HG03025 (cell line): ENCODE measurements around the gene E2F3.
"Not testable (repeated sequence)": the region's sequence is repeated elsewhere in the genome, so short reads cannot be mapped to it uniquely, and the experiment has no call there.

Experiments
- ATAC-seq: cut with Tn5 transposase; IDR thresholded peaks from one replicate; pipeline ENCODE4 v1.9.1; 2021; ENCODE audit warnings: mild to moderate bottlenecking, moderate library complexity; ENCODE audit not compliant: unreplicated experiment, low FRiP score

E2F3 gene

GRCh38 chr6:20511852-20512251 lies 110.2 kb downstream of the E2F3 start:
- no peak for ATAC-seq

GRCh38 chr6:20525208-20525607 lies 123.5 kb downstream of the E2F3 start:
- ATAC-seq, result not testable (repeated sequence)

GRCh38 chr6:20529086-20529448 lies 127.4 kb downstream of the E2F3 start:
- peak; percentile 50 for ATAC-seq

- ATAC-seq, result no peak
Observed at GRCh38 chr6:20532881-20533280, 131.2 kb downstream of the E2F3 start.

- ATAC-seq, result no peak
Observed at GRCh38 chr6:20533746-20534294, 132.1 kb downstream of the E2F3 start.

GRCh38 chr6:20534295-20535262 lies 132.9 kb downstream of the E2F3 start, which contains the start of gene CDKAL1:
Gene CDKAL1, plus strand, starts transcription at chr6:20534457. Its CDS starts 11,894 bp downstream, at chr6:20546351.
- ATAC-seq, result peak; percentile 83

- ATAC-seq, result no peak
Observed at GRCh38 chr6:20538131-20538662, 136.5 kb downstream of the E2F3 start.

GRCh38 chr6:20538907-20539306 lies 137.2 kb downstream of the E2F3 start:
- no peak for ATAC-seq

- ATAC-seq, result no peak
Observed at GRCh38 chr6:20539387-20539786, 137.7 kb downstream of the E2F3 start.

- ATAC-seq, result no peak
Observed at GRCh38 chr6:20540683-20541082, 139.0 kb downstream of the E2F3 start.

- ATAC-seq, result no peak
Observed at GRCh38 chr6:20541382-20541781, 139.7 kb downstream of the E2F3 start.

- peak; percentile 98 for ATAC-seq
Observed at GRCh38 chr6:20542927-20543602, 141.4 kb downstream of the E2F3 start.
